Measurements from ENCODE around the gene KLF7.

KLF7 gene

GRCh38 chr2:207194028-207194427 is 28.3 kb upstream of the KLF7 start:
- DNase-seq (ENCODE audit: insufficient read length, low spot score) (no peak), FAIRE-seq (no peak)
- TF ChIP-seq SPI1 (IDR thresholded peaks at IDR 0.05; ENCODE audit: low read depth, low read length), result no peak
- no peak for TF ChIP-seq PAX5 (IDR thresholded peaks at IDR 0.05; ENCODE audit: insufficient read depth, low read length, severe bottlenecking)
- TF ChIP-seq POLR2A (IDR thresholded peaks at IDR 0.05; ENCODE audit: low read depth, low read length), result no peak
- TF ChIP-seq POU2F2 (IDR thresholded peaks at IDR 0.05; ENCODE audit: low read depth, low read length), result no peak
- no peak for TF ChIP-seq TAF1 (IDR thresholded peaks at IDR 0.05; ENCODE audit: low read depth, low read length)
- TF ChIP-seq POLR2AphosphoS5 (IDR thresholded peaks at IDR 0.05; ENCODE audit: low read depth, low read length), result no peak

- TF ChIP-seq SPI1 (IDR thresholded peaks at IDR 0.05; ENCODE audit: low read depth, low read length), result no peak
- TF ChIP-seq POLR2AphosphoS5 (IDR thresholded peaks at IDR 0.05; ENCODE audit: low read depth, low read length), result no peak
- TF ChIP-seq PAX5 (IDR thresholded peaks at IDR 0.05; ENCODE audit: insufficient read depth, low read length, severe bottlenecking), result no peak
- TF ChIP-seq TAF1 (IDR thresholded peaks at IDR 0.05; ENCODE audit: low read depth, low read length), result no peak
- no peak for TF ChIP-seq POU2F2 (IDR thresholded peaks at IDR 0.05; ENCODE audit: low read depth, low read length)
- no peak for DNase-seq (ENCODE audit: insufficient read length, low spot score)
- FAIRE-seq, result no peak
These were observed 23.1 kb upstream of the KLF7 start for GRCh38 chr2:207188626-207189419.

- FAIRE-seq (no peak), DNase-seq (ENCODE audit: insufficient read length, low spot score) (no peak)
- TF ChIP-seq TAF1 (IDR thresholded peaks at IDR 0.05; ENCODE audit: low read depth, low read length) (no peak), SPI1 (IDR thresholded peaks at IDR 0.05; ENCODE audit: low read depth, low read length) (no peak), POLR2AphosphoS5 (IDR thresholded peaks at IDR 0.05; ENCODE audit: low read depth, low read length) (no peak), PAX5 (IDR thresholded peaks at IDR 0.05; ENCODE audit: insufficient read depth, low read length, severe bottlenecking) (no peak), POU2F2 (IDR thresholded peaks at IDR 0.05; ENCODE audit: low read depth, low read length) (no peak), POLR2A (IDR thresholded peaks at IDR 0.05; ENCODE audit: low read depth, low read length) (no peak)
These were observed 19.6 kb upstream of the KLF7 start for GRCh38 chr2:207185372-207185771.

- TF ChIP-seq PAX5 (IDR thresholded peaks at IDR 0.05; ENCODE audit: insufficient read depth, low read length, severe bottlenecking) (no peak), POLR2A (IDR thresholded peaks at IDR 0.05; ENCODE audit: low read depth, low read length) (no peak)
- no peak for FAIRE-seq
- no peak for DNase-seq (ENCODE audit: insufficient read length, low spot score)
These were observed 19.0 kb upstream of the KLF7 start for GRCh38 chr2:207184768-207185167.

GRCh38 chr2:207184348-207184747 is 18.6 kb upstream of the KLF7 start:
- DNase-seq (ENCODE audit: insufficient read length, low spot score) (no peak), FAIRE-seq (no peak)
- no peak for TF ChIP-seq POLR2A (IDR thresholded peaks at IDR 0.05; ENCODE audit: low read depth, low read length)
- TF ChIP-seq PAX5 (IDR thresholded peaks at IDR 0.05; ENCODE audit: insufficient read depth, low read length, severe bottlenecking), result no peak
- TF ChIP-seq POU2F2 (IDR thresholded peaks at IDR 0.05; ENCODE audit: low read depth, low read length), result no peak
- TF ChIP-seq SPI1 (IDR thresholded peaks at IDR 0.05; ENCODE audit: low read depth, low read length), result no peak
- TF ChIP-seq POLR2AphosphoS5 (IDR thresholded peaks at IDR 0.05; ENCODE audit: low read depth, low read length), result no peak
- TF ChIP-seq TAF1 (IDR thresholded peaks at IDR 0.05; ENCODE audit: low read depth, low read length), result no peak

- FAIRE-seq (no peak), DNase-seq (ENCODE audit: insufficient read length, low spot score) (no peak)
- no peak for TF ChIP-seq POLR2A (IDR thresholded peaks at IDR 0.05; ENCODE audit: low read depth, low read length)
- TF ChIP-seq POLR2AphosphoS5 (IDR thresholded peaks at IDR 0.05; ENCODE audit: low read depth, low read length), result no peak
- TF ChIP-seq PAX5 (IDR thresholded peaks at IDR 0.05; ENCODE audit: insufficient read depth, low read length, severe bottlenecking), result no peak
- no peak for TF ChIP-seq POU2F2 (IDR thresholded peaks at IDR 0.05; ENCODE audit: low read depth, low read length)
- TF ChIP-seq TAF1 (IDR thresholded peaks at IDR 0.05; ENCODE audit: low read depth, low read length), result no peak
- no peak for TF ChIP-seq SPI1 (IDR thresholded peaks at IDR 0.05; ENCODE audit: low read depth, low read length)
These were observed 17.8 kb upstream of the KLF7 start for GRCh38 chr2:207183506-207183905.

GRCh38 chr2:207182911-207183310 is 17.2 kb upstream of the KLF7 start:
- FAIRE-seq, result no peak
- DNase-seq (ENCODE audit: insufficient read length, low spot score), result no peak
- TF ChIP-seq POLR2A (IDR thresholded peaks at IDR 0.05; ENCODE audit: low read depth, low read length), result no peak
- TF ChIP-seq PAX5 (IDR thresholded peaks at IDR 0.05; ENCODE audit: insufficient read depth, low read length, severe bottlenecking), result no peak
- no peak for TF ChIP-seq POU2F2 (IDR thresholded peaks at IDR 0.05; ENCODE audit: low read depth, low read length)
- TF ChIP-seq SPI1 (IDR thresholded peaks at IDR 0.05; ENCODE audit: low read depth, low read length), result no peak
- no peak for TF ChIP-seq TAF1 (IDR thresholded peaks at IDR 0.05; ENCODE audit: low read depth, low read length)
- no peak for TF ChIP-seq POLR2AphosphoS5 (IDR thresholded peaks at IDR 0.05; ENCODE audit: low read depth, low read length)

- no peak for DNase-seq (ENCODE audit: insufficient read length, low spot score)
- no peak for TF ChIP-seq PAX5 (IDR thresholded peaks at IDR 0.05; ENCODE audit: insufficient read depth, low read length, severe bottlenecking)
- TF ChIP-seq POLR2AphosphoS5 (IDR thresholded peaks at IDR 0.05; ENCODE audit: low read depth, low read length), result no peak
- TF ChIP-seq POU2F2 (IDR thresholded peaks at IDR 0.05; ENCODE audit: low read depth, low read length), result no peak
- no peak for TF ChIP-seq SPI1 (IDR thresholded peaks at IDR 0.05; ENCODE audit: low read depth, low read length)
- TF ChIP-seq POLR2A (IDR thresholded peaks at IDR 0.05; ENCODE audit: low read depth, low read length), result no peak
- no peak for TF ChIP-seq TAF1 (IDR thresholded peaks at IDR 0.05; ENCODE audit: low read depth, low read length)
- no peak for FAIRE-seq
These were observed 16.0 kb upstream of the KLF7 start for GRCh38 chr2:207181526-207182274.

- TF ChIP-seq PAX5 (IDR thresholded peaks at IDR 0.05; ENCODE audit: insufficient read depth, low read length, severe bottlenecking) (no peak), POLR2AphosphoS5 (IDR thresholded peaks at IDR 0.05; ENCODE audit: low read depth, low read length) (no peak), POU2F2 (IDR thresholded peaks at IDR 0.05; ENCODE audit: low read depth, low read length) (no peak)
- no peak for DNase-seq (ENCODE audit: insufficient read length, low spot score)
- FAIRE-seq, result no peak
These were observed 15.0 kb upstream of the KLF7 start for GRCh38 chr2:207180741-207181140.

All from GM12891 (cell line).